Bronchial smooth muscle cell (primary cell): ENCODE data around the gene PPP1R15B. TPM values are rescaled to one million over a fixed set of nuclear protein-coding genes. Genes with fewer than 3 reads are reported as not detected.

Source experiments
- total RNA-seq: library from RNA; depleted of rRNA; stranded (reverse); fragments of >200 nt; gene quantifications from 2 replicates; pipeline ENCODE4 v1.2.1, GENCODE V29; 2014

The PPP1R15B gene
- total RNA-seq: 8.1 and 10.9 TPM in 2 replicates

GRCh38 chr1:204411451-204412204, at the start of gene PPP1R15B:
PPP1R15B (minus strand) TSS chr1:204411817; CDS start chr1:204411411, 406 bp downstream.

GRCh38 chr1:204359474-204360255, 52.0 kb downstream of the PPP1R15B start, which contains the start of gene PLEKHA6:
PLEKHA6 (minus strand) TSS chr1:204359929; CDS start chr1:204273727, 86,202 bp downstream.

Other genes with a start within 250 kb of the PPP1R15B start
- gene REN, start 245.5 kb downstream of the PPP1R15B start, total RNA-seq: not detected in 2 replicates
- gene KISS1, start 215.3 kb downstream of the PPP1R15B start, total RNA-seq: not detected in 2 replicates
- gene GOLT1A, start 197.8 kb downstream of the PPP1R15B start, total RNA-seq: not detected in 2 replicates
- gene PLEKHA6, start 51.9 kb downstream of the PPP1R15B start, total RNA-seq: 2.4 and 5.0 TPM in 2 replicates
- 2.0 and 4.9 TPM in 2 replicates for gene PIK3C2B, start 83.0 kb upstream of the PPP1R15B start, total RNA-seq
- 15.4 and 20.0 TPM in 2 replicates for gene MDM4, start 104.6 kb upstream of the PPP1R15B start, total RNA-seq